Astrocyte of the cerebellum (primary cell): ENCODE measurements around the gene SHTN1.

ENCODE experiments used
- DNase-seq: peaks from one replicate; pipeline ENCODE4 v3.0.0-alpha.2; 2011; ENCODE audit warnings: low read depth
- H3K4me3 ChIP-seq: 2 replicates; pipeline ENCODE4 v1.5.1; 2011; ENCODE audit warnings: mild to moderate bottlenecking, low read depth, low read length, moderate library complexity
- CTCF ChIP-seq: IDR thresholded peaks from 2 replicates; pipeline ENCODE4 v1.5.1; 2012; ENCODE audit warnings: low read length, low read depth, moderate library complexity, mild to moderate bottlenecking; ENCODE audit errors: missing control alignments
- in situ Hi-C: cut with HindIII; loops from 2 replicates; pipeline ENCODE4 v1.10.0; 2017; ENCODE audit warnings: low sequenced_read_pairs

SHTN1 gene

GRCh38 chr10:116833986-116834985 lies 170.7 kb downstream of the SHTN1 start:
- DNase-seq = no peak
- in situ Hi-C loops = no loop called here
- H3K4me3 ChIP-seq = no peak overlapping the region
- no peak for TF ChIP-seq CTCF

- DNase-seq = no peak
- TF ChIP-seq CTCF = no peak
- H3K4me3 ChIP-seq = no peak overlapping the region
- in situ Hi-C loops = no loop called here
Observed at GRCh38 chr10:116831790-116832189, 173.2 kb downstream of the SHTN1 start.
